HepG2 (cell line): ENCODE results near the gene YPEL3. TPM values are rescaled to one million over a fixed set of nuclear protein-coding genes. Genes with fewer than 3 reads are reported as not detected.

Source experiments
- FOXA3 ChIP-seq: IDR thresholded peaks from 2 replicates; pipeline ENCODE4 v1.6.1; 2016; ENCODE audit warnings: missing genetic modification reagents, missing compliant biosample characterization
- IKZF4 ChIP-seq: sonication (generic); formaldehyde crosslinking; IDR thresholded peaks from 2 replicates; pipeline ENCODE4 v1.5.1; 2020; ENCODE audit warnings: borderline replicate concordance, mild to moderate bottlenecking, low read depth, missing genetic modification reagents; ENCODE audit errors: not compliant biosample characterization
- IRF2 ChIP-seq: IDR thresholded peaks from 2 replicates; pipeline ENCODE4 v1.6.1; 2018; ENCODE audit warnings: missing genetic modification reagents, missing compliant biosample characterization
- JUND ChIP-seq: sonication (generic); formaldehyde crosslinking; IDR thresholded peaks from 2 replicates; pipeline ENCODE4 v1.8.0; 2022; ENCODE audit warnings: mild to moderate bottlenecking, missing genetic modification reagents
- KDM3A ChIP-seq: IDR thresholded peaks from 2 replicates; pipeline ENCODE4 v1.6.1; 2018; ENCODE audit warnings: low read depth, missing compliant biosample characterization
- MEIS2 ChIP-seq: sonication (generic); formaldehyde crosslinking; IDR thresholded peaks from 2 replicates; pipeline ENCODE4 v1.9.0; 2021; ENCODE audit warnings: mild to moderate bottlenecking, missing genetic modification reagents
- NR1H2 ChIP-seq: sonication (generic); formaldehyde crosslinking; IDR thresholded peaks from 2 replicates; pipeline ENCODE4 v1.8.1; 2022; ENCODE audit warnings: low read depth, missing genetic modification reagents, borderline replicate concordance
- SRSF1 ChIP-seq: fragments of 200-400 bp; formaldehyde crosslinking; optimal IDR thresholded peaks from 2 replicates; pipeline ENCODE3; 2017; ENCODE audit warnings: mild to moderate bottlenecking, low read depth, low read length, moderate library complexity
- TRIM24 ChIP-seq: sonication (generic); formaldehyde crosslinking; IDR thresholded peaks from 2 replicates; pipeline ENCODE4 v1.8.0; 2022; ENCODE audit warnings: mild to moderate bottlenecking, missing genetic modification reagents
- UBTF ChIP-seq: sonication (generic); formaldehyde crosslinking; IDR thresholded peaks from 2 replicates; pipeline ENCODE4 v1.4.0; 2020; ENCODE audit warnings: mild to moderate bottlenecking, missing genetic modification reagents
- ZFY ChIP-seq: sonication (generic); formaldehyde crosslinking; IDR thresholded peaks from 2 replicates; pipeline ENCODE4 v1.4.0; 2020; ENCODE audit warnings: missing genetic modification reagents
- ZNF232 ChIP-seq: sonication (generic); formaldehyde crosslinking; IDR thresholded peaks from 2 replicates; pipeline ENCODE4 v1.4.0; 2020; ENCODE audit warnings: missing genetic modification reagents, borderline replicate concordance
- ZNF235 ChIP-seq: sonication (generic); formaldehyde crosslinking; IDR thresholded peaks from 2 replicates; pipeline ENCODE4 v1.8.1; 2023; ENCODE audit warnings: mild to moderate bottlenecking, missing genetic modification reagents, borderline replicate concordance
- ZNF614 ChIP-seq: IDR thresholded peaks from 2 replicates; pipeline ENCODE4 v1.6.1; 2018; ENCODE audit warnings: missing biosample characterization, missing genetic modification reagents, inconsistent platforms, borderline replicate concordance
- ZNF891 ChIP-seq: sonication (generic); formaldehyde crosslinking; IDR thresholded peaks from 2 replicates; pipeline ENCODE4 v1.5.0; 2020; ENCODE audit warnings: mild to moderate bottlenecking, missing genetic modification reagents
- polyA plus RNA-seq, 8 experiments: library from polyadenylated mRNA; depleted of rRNA in 3 of 8; stranded (reverse) in 7 of 8; unstranded in 1 of 8; fragments of >200 nt; fragmentation: Illumina TruSeq in 4 of 8; extraction: Trizol in 4 of 8; gene quantifications; 2 replicates each; pipeline versions ENCODE4 v1.2.1 to v1.2.3, GENCODE V29; 2011 to 2016; ENCODE audit warnings: low read depth in 4 of 8, missing spikeins in 1 of 8, mixed read lengths in 1 of 8; ENCODE audit not compliant: insufficient read depth in 1 of 8
- total RNA-seq, 5 experiments: library from RNA; depleted of rRNA; stranded (reverse); fragments of >200 nt; fragmentation: Illumina TruSeq; extraction: Trizol; gene quantifications; 2 replicates each; pipeline ENCODE4 v1.2.3, GENCODE V29; 2016; ENCODE audit warnings: low read depth in 1 of 5
- TF ChIP-seq, protein P1 (sequence below): sonication (generic); formaldehyde crosslinking; IDR thresholded peaks from 2 replicates; pipeline ENCODE4 v1.4.0; 2020; ENCODE audit warnings: missing genetic modification reagents, borderline replicate concordance
- TF ChIP-seq, protein P2 (sequence below): sonication (generic); formaldehyde crosslinking; IDR thresholded peaks from 2 replicates; pipeline ENCODE4 v1.4.0; 2020; ENCODE audit warnings: mild to moderate bottlenecking, missing genetic modification reagents
- TF ChIP-seq, protein P3 (sequence below): sonication (generic); formaldehyde crosslinking; IDR thresholded peaks from 2 replicates; pipeline ENCODE4 v1.8.0; 2022; ENCODE audit warnings: missing genetic modification reagents, low read depth, mild to moderate bottlenecking, borderline replicate concordance
- TF ChIP-seq, protein P4 (sequence below): sonication (generic); formaldehyde crosslinking; IDR thresholded peaks from 2 replicates; pipeline ENCODE4 v1.5.1; 2020; ENCODE audit warnings: missing genetic modification reagents, mild to moderate bottlenecking, borderline replicate concordance

Gene YPEL3
- total and polyA plus RNA-seq, 2 of the 13 experiments (the other 11 are each of a cell fraction or from before 2014, with no cell fraction given), result 5.4 to 47.0 TPM

- peak; percentile 89 for TF ChIP-seq KDM3A (CRISPR knock-in tag)
- TF ChIP-seq, protein P1, sequence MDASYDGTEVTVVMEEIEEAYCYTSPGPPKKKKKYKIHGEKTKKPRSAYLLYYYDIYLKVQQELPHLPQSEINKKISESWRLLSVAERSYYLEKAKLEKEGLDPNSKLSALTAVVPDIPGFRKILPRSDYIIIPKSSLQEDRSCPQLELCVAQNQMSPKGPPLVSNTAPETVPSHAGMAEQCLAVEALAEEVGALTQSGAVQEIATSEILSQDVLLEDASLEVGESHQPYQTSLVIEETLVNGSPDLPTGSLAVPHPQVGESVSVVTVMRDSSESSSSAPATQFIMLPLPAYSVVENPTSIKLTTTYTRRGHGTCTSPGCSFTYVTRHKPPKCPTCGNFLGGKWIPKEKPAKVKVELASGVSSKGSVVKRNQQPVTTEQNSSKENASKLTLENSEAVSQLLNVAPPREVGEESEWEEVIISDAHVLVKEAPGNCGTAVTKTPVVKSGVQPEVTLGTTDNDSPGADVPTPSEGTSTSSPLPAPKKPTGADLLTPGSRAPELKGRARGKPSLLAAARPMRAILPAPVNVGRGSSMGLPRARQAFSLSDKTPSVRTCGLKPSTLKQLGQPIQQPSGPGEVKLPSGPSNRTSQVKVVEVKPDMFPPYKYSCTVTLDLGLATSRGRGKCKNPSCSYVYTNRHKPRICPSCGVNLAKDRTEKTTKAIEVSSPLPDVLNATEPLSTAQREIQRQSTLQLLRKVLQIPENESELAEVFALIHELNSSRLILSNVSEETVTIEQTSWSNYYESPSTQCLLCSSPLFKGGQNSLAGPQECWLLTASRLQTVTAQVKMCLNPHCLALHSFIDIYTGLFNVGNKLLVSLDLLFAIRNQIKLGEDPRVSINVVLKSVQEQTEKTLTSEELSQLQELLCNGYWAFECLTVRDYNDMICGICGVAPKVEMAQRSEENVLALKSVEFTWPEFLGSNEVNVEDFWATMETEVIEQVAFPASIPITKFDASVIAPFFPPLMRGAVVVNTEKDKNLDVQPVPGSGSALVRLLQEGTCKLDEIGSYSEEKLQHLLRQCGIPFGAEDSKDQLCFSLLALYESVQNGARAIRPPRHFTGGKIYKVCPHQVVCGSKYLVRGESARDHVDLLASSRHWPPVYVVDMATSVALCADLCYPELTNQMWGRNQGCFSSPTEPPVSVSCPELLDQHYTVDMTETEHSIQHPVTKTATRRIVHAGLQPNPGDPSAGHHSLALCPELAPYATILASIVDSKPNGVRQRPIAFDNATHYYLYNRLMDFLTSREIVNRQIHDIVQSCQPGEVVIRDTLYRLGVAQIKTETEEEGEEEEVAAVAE, result peak; percentile 76; the same call in 1 of the 2 replicates
- TF ChIP-seq, protein P2, sequence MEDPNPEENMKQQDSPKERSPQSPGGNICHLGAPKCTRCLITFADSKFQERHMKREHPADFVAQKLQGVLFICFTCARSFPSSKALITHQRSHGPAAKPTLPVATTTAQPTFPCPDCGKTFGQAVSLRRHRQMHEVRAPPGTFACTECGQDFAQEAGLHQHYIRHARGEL (CRISPR knock-in tag), result no peak
- TF ChIP-seq JUND (CRISPR knock-in tag), result no peak
- no peak for TF ChIP-seq NR1H2 (CRISPR knock-in tag)
- TF ChIP-seq SRSF1, result peak; percentile 93
- TF ChIP-seq UBTF (CRISPR knock-in tag), result peak; percentile 85
- TF ChIP-seq FOXA3 (CRISPR knock-in tag), result peak; percentile 41; the same call in 1 of the 2 replicates
- 0 out of 2 replicates have a peak, but pooled peaks have one; percentile 20 for TF ChIP-seq ZNF232 (CRISPR knock-in tag)
- TF ChIP-seq ZFY (CRISPR knock-in tag), result peak; percentile 78
- no peak; the same call in 1 of the 2 replicates for TF ChIP-seq ZNF235 (CRISPR knock-in tag)
- TF ChIP-seq TRIM24 (CRISPR knock-in tag), result no peak
- TF ChIP-seq IRF2 (CRISPR knock-in tag), result peak; percentile 95
- peak; percentile 66; the same call in 1 of the 2 replicates for TF ChIP-seq MEIS2 (CRISPR knock-in tag)
- TF ChIP-seq ZNF614 (CRISPR knock-in tag), result peak; percentile 77
- TF ChIP-seq, protein P3, sequence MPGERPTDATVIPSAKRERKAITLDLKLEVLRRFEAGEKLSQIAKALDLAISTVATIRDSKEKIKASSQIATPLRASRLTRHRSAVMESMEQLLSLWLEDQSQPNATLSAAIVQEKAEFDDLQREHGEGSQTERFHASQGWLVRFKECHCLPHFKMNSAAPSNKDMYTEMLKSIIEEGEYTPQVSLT (CRISPR knock-in tag), result no peak
- TF ChIP-seq ZNF891 (CRISPR knock-in tag), result peak; percentile 37; the same call in 1 of the 2 replicates
- no peak for TF ChIP-seq IKZF4 (CRISPR knock-in tag)
- TF ChIP-seq, protein P4, sequence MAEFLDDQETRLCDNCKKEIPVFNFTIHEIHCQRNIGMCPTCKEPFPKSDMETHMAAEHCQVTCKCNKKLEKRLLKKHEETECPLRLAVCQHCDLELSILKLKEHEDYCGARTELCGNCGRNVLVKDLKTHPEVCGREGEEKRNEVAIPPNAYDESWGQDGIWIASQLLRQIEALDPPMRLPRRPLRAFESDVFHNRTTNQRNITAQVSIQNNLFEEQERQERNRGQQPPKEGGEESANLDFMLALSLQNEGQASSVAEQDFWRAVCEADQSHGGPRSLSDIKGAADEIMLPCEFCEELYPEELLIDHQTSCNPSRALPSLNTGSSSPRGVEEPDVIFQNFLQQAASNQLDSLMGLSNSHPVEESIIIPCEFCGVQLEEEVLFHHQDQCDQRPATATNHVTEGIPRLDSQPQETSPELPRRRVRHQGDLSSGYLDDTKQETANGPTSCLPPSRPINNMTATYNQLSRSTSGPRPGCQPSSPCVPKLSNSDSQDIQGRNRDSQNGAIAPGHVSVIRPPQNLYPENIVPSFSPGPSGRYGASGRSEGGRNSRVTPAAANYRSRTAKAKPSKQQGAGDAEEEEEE, result no peak
These were observed 4.3 kb downstream of the YPEL3 start, which contains the start of gene TBX6 (continued) for GRCh38 chr16:30091474-30092372.
